ENCODE results near the gene GXYLT1.
"Not testable (repeated sequence)": the region's sequence is repeated elsewhere in the genome, so short reads cannot be mapped to it uniquely, and the experiment has no call there.

The GXYLT1 gene

GRCh38 chr12:42144408-42145196, at the start of gene GXYLT1:
Gene GXYLT1 (minus strand): TSS chr12:42144874. CDS start chr12:42144646, 228 bp downstream.
- peak; percentile 82 for DNase-seq

GRCh38 chr12:42192686-42193085, 48.0 kb upstream of the GXYLT1 start:
- no peak for DNase-seq

- DNase-seq = no peak
These were observed 47.6 kb upstream of the GXYLT1 start for GRCh38 chr12:42192258-42192657.

- DNase-seq = no peak
These were observed 45.7 kb upstream of the GXYLT1 start for GRCh38 chr12:42190376-42190775.

- not testable (repeated sequence) for DNase-seq
These were observed 43.6 kb upstream of the GXYLT1 start for GRCh38 chr12:42188275-42188674.

- DNase-seq = no peak
These were observed 43.1 kb upstream of the GXYLT1 start for GRCh38 chr12:42187799-42188198.

GRCh38 chr12:42186793-42187192, 42.1 kb upstream of the GXYLT1 start:
- no peak for DNase-seq

- no peak for DNase-seq
These were observed 37.7 kb upstream of the GXYLT1 start for GRCh38 chr12:42182394-42182793.

GRCh38 chr12:42180990-42181596, 36.4 kb upstream of the GXYLT1 start:
- no peak for DNase-seq

- no peak for DNase-seq
These were observed 33.4 kb upstream of the GXYLT1 start for GRCh38 chr12:42178101-42178500.

GRCh38 chr12:42174978-42175377, 30.3 kb upstream of the GXYLT1 start:
- no peak for DNase-seq

GRCh38 chr12:42173961-42174521, 29.4 kb upstream of the GXYLT1 start:
- no peak for DNase-seq

GRCh38 chr12:42172441-42173210, 28.0 kb upstream of the GXYLT1 start:
- no peak for DNase-seq

GRCh38 chr12:42167711-42168110, 23.0 kb upstream of the GXYLT1 start:
- DNase-seq = no peak

GRCh38 chr12:42166501-42166900, 21.8 kb upstream of the GXYLT1 start:
- no peak for DNase-seq

- no peak for DNase-seq
These were observed 19.2 kb upstream of the GXYLT1 start for GRCh38 chr12:42163913-42164312.

- no peak for DNase-seq
These were observed 18.3 kb upstream of the GXYLT1 start for GRCh38 chr12:42162965-42163364.

GRCh38 chr12:42162193-42162592, 17.5 kb upstream of the GXYLT1 start:
- DNase-seq = no peak

GRCh38 chr12:42161529-42161928, 16.9 kb upstream of the GXYLT1 start:
- no peak for DNase-seq

- DNase-seq = no peak
These were observed 11.6 kb upstream of the GXYLT1 start for GRCh38 chr12:42156232-42156631.

GRCh38 chr12:42145552-42146215, 1.0 kb upstream of the GXYLT1 start:
- no peak for DNase-seq

GRCh38 chr12:42145197-42145549, 499 bp upstream of the GXYLT1 start:
- no peak for DNase-seq

GRCh38 chr12:42144158-42144407, 591 bp downstream of the GXYLT1 start:
- DNase-seq = no peak

Data from NCI-H2171 (cell line).